Left renal pelvis (tissue), 4 donors: Measurements from ENCODE around the gene PKHD1. TPM values are rescaled to one million over a fixed set of nuclear protein-coding genes. Genes with fewer than 3 reads are reported as not detected.

Experiments
- DNase-seq, 4 donors: peaks; one replicate each; pipeline ENCODE4 v3.0.0-alpha.2; 2013; ENCODE audit warnings: low read depth in 4 of 4, low spot score in 3 of 4
- polyA plus RNA-seq, 4 donors: library from polyadenylated mRNA; unstranded; fragments of 120-200 nt; gene quantifications; one replicate each; pipeline ENCODE4 v1.2.1, GENCODE V29; 2013; ENCODE audit not compliant: insufficient read length in 4 of 4

The PKHD1 gene
- polyA plus RNA-seq, 4 donors: 0.41 to 23.8 (median 20.8) TPM

- DNase-seq: no peak
Observed at GRCh38 chr6:51574040-51574439, 513.4 kb downstream of the PKHD1 start.

GRCh38 chr6:51571168-51571567, 516.2 kb downstream of the PKHD1 start:
- no peak for DNase-seq

GRCh38 chr6:51570168-51570921, 517.1 kb downstream of the PKHD1 start:
- DNase-seq: no peak

- no peak for DNase-seq
Observed at GRCh38 chr6:51569594-51569993, 517.8 kb downstream of the PKHD1 start.

- DNase-seq: no peak
Observed at GRCh38 chr6:51568771-51569170, 518.6 kb downstream of the PKHD1 start.

DNA sequence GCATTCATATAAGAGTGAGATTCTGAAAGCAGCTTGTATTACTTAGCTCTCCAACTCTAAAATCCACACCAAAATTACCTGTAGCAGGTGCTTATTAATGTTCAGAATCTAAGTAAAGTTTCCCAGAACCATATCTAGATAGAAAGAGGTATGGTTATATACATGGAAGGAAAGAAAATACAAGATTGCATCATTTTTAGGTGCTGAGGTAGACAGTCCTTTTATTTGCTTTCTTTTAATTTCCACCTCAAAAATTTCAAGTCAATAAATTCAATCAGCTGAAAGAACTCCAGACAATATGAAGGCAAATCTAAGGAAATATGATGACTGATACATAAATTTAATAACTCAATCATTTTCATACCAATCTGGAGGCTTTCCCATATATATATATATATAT, 521.9 kb downstream of the PKHD1 start:
- no peak for DNase-seq

Other genes with a start within 250 kb of the PKHD1 start
- not detected for gene IL17A, start 98.8 kb upstream of the PKHD1 start, polyA plus RNA-seq
- gene IL17F, start 156.9 kb upstream of the PKHD1 start, polyA plus RNA-seq: under 1 TPM in 2 of 4 donors, not detected in 2; 0.17 to 0.63 TPM
- gene MCM3, start 197.1 kb upstream of the PKHD1 start, polyA plus RNA-seq: 100 to 1,000 TPM in 3 of 4 donors, 10 to 100 TPM in 1; 83.1 to 136 (median 129) TPM